Endothelial cell of umbilical vein (primary cell): ENCODE data around the gene RAP1GAP2. TPM values are rescaled to one million over a fixed set of nuclear protein-coding genes. Genes with fewer than 3 reads are reported as not detected.

Experiments used
- BruUV-seq: library from RNA; stranded (reverse); fragments of 400-500 nt; replicated peaks from 2 replicates; lab custom pipeline; 2021; lab: Mats Ljungman, UMichigan
- CTCF ChIA-PET: fragments of 300-600, 350-600 bp; sonication (Branson Sonifier 250); formaldehyde crosslinking; loops from one replicate; lab custom pipeline; 2021; ENCODE audit warnings: antibody characterized with exemption, inconsistent platforms; lab: Charles Lee
- POLR2A ChIA-PET: fragments of 300-600, 350-600 bp; sonication (Branson Sonifier 250); formaldehyde crosslinking; loops from one replicate; lab custom pipeline; 2021; ENCODE audit warnings: antibody characterized with exemption, inconsistent platforms; lab: Charles Lee
- DNase-seq: peaks from one replicate; pipeline ENCODE4 v3.0.0-alpha.2; 2011; ENCODE audit warnings: low read depth, low spot score
- FAIRE-seq: peaks from 2 replicates; lab custom pipeline; 2011; peaks lifted over from hg19 to GRCh38; lab: Jason Lieb, UNC
- H2AFZ ChIP-seq: 2 replicates; pipeline ENCODE4 v1.6.0; 2012; ENCODE audit warnings: low read depth, low read length, control low read depth, inconsistent platforms
- H3K27ac ChIP-seq: 2 replicates; pipeline ENCODE4 v1.5.1; 2011; ENCODE audit warnings: low read depth, mild to moderate bottlenecking, control low read depth, low read length, moderate library complexity; ENCODE audit not compliant: insufficient read depth
- H3K27me3 ChIP-seq, 2 experiments: 2 replicates each; pipeline versions ENCODE4 v1.6.0 to v1.6.1; 2011; ENCODE audit warnings: low read length in 2 of 2, mixed read lengths in 1 of 2; ENCODE audit not compliant: control insufficient read depth in 2 of 2, insufficient read depth in 2 of 2
- H3K36me3 ChIP-seq, 2 experiments: 2 replicates in 1 of 2; 3 replicates in 1 of 2; pipeline ENCODE4 v1.5.1; 2011; ENCODE audit warnings: low read length in 2 of 2, mild to moderate bottlenecking in 1 of 2, moderate library complexity in 1 of 2; ENCODE audit not compliant: control insufficient read depth in 2 of 2, insufficient read depth in 2 of 2; ENCODE audit errors: extremely low read depth in 1 of 2
- H3K4me1 ChIP-seq: 3 replicates; pipeline ENCODE4 v1.5.1; 2011; ENCODE audit warnings: mild to moderate bottlenecking, low read length; ENCODE audit not compliant: control insufficient read depth, insufficient read depth; ENCODE audit errors: extremely low read depth
- H3K4me2 ChIP-seq: 2 replicates; pipeline ENCODE4 v1.6.1; 2011; ENCODE audit warnings: low read length, control low read depth, mixed read lengths; ENCODE audit not compliant: insufficient read depth
- H3K4me3 ChIP-seq, 3 experiments: fragments of 200-600 bp in 1 of 3; sonication (generic), shearing (Covaris generic) in 1 of 3; replicated peaks in 1 of 3; 2 replicates each; pipeline ENCODE4 v1.5.1; 2011 to 2016; ENCODE audit warnings: control low read depth in 3 of 3, low read length in 3 of 3, mild to moderate bottlenecking in 2 of 3, inconsistent platforms in 1 of 3, low read depth in 1 of 3, moderate library complexity in 1 of 3; ENCODE audit not compliant: insufficient read depth in 1 of 3
- H3K79me2 ChIP-seq: 2 replicates; pipeline ENCODE4 v1.6.0; 2012; ENCODE audit warnings: low read length, inconsistent platforms; ENCODE audit not compliant: control insufficient read depth, insufficient read depth
- H3K9ac ChIP-seq: replicated peaks from 2 replicates; pipeline ENCODE3; 2011; ENCODE audit warnings: low read length, control low read depth; ENCODE audit not compliant: insufficient read depth; ENCODE audit errors: extremely low read depth
- H3K9me1 ChIP-seq: replicated peaks from 3 replicates; pipeline ENCODE4 v1.6.0; 2011; ENCODE audit warnings: mild to moderate bottlenecking, low read length; ENCODE audit not compliant: control insufficient read depth, insufficient read depth; ENCODE audit errors: extremely low read depth
- H3K9me3 ChIP-seq: replicated peaks from 2 replicates; pipeline ENCODE4 v1.5.1; 2012; ENCODE audit warnings: low read length, inconsistent platforms; ENCODE audit not compliant: control insufficient read depth, insufficient read depth
- H4K20me1 ChIP-seq: replicated peaks from 2 replicates; pipeline ENCODE3; 2011; ENCODE audit warnings: mild to moderate bottlenecking, low read length; ENCODE audit not compliant: control insufficient read depth, insufficient read depth; ENCODE audit errors: extremely low read depth
- FOS ChIP-seq: IDR thresholded peaks from 2 replicates; pipeline ENCODE4 v1.6.1; 2011; ENCODE audit warnings: mild to moderate bottlenecking, low read length, moderate library complexity, borderline replicate concordance; ENCODE audit not compliant: insufficient read depth
- GATA2 ChIP-seq: IDR thresholded peaks from 2 replicates; pipeline ENCODE4 v1.7.0; 2011; ENCODE audit warnings: low read depth, mild to moderate bottlenecking, moderate library complexity, mixed read lengths, low read length; ENCODE audit not compliant: insufficient read length, insufficient read depth
- JUN ChIP-seq: IDR thresholded peaks from 2 replicates; pipeline ENCODE4 v1.6.1; 2011; ENCODE audit warnings: borderline replicate concordance, low read depth; ENCODE audit not compliant: insufficient read length, insufficient read depth
- MYC ChIP-seq: IDR thresholded peaks from one replicate; pipeline ENCODE4 v1.6.1; 2011; ENCODE audit warnings: mild to moderate bottlenecking, low read depth, low read length
- POLR2AphosphoS5 ChIP-seq: IDR thresholded peaks from 2 replicates; pipeline ENCODE4 v1.6.1; 2012; ENCODE audit warnings: low read depth, mild to moderate bottlenecking, control low read depth, low read length, moderate library complexity; ENCODE audit not compliant: insufficient read depth
- dilution Hi-C: fragments of 300-500 bp; cut with MboI; formaldehyde crosslinking; loops from one replicate; pipeline ENCODE4 v1.15.0; 2019; ENCODE audit warnings: low sequenced_read_pairs; ENCODE audit not compliant: extremely low pct_ligation_motif_present
- intact Hi-C: fragments of 100-400 bp; cut with micrococcal nuclease; formaldehyde crosslinking; loops from one replicate; pipeline ENCODE4 v1.10.0; 2022
- polyA plus RNA-seq, 4 experiments: library from polyadenylated mRNA; depleted of rRNA in 3 of 4; stranded (reverse) in 3 of 4; unstranded in 1 of 4; fragments of >200 nt; gene quantifications; 2 replicates each; pipeline versions ENCODE4 v1.2.1 to v1.2.3, GENCODE V29; 2011 to 2012; ENCODE audit warnings: missing spikeins in 1 of 4
- total RNA-seq: library from RNA; stranded (reverse); gene quantifications from 2 replicates; pipeline ENCODE4 v1.2.3, GENCODE V29; 2021
- TF ChIP-seq, protein P1 (sequence below), 2 donors: IDR thresholded peaks; 1 replicate in 1 of 2; 2 replicates in 1 of 2; pipeline ENCODE4 v1.5.1; 2011; ENCODE audit warnings: low read length in 2 of 2, mild to moderate bottlenecking in 2 of 2, moderate library complexity in 2 of 2, control low read depth in 1 of 2, inconsistent platforms in 1 of 2, low read depth in 1 of 2; ENCODE audit not compliant: insufficient read depth in 1 of 2; ENCODE audit errors: extremely low read depth in 1 of 2
- TF ChIP-seq, protein P2 (sequence below): IDR thresholded peaks from 2 replicates; pipeline ENCODE4 v1.6.1; 2011; ENCODE audit not compliant: insufficient read depth, insufficient read length

Gene RAP1GAP2
- total and polyA plus RNA-seq, 2 donors (not counting 3 experiments of a cell fraction or from before 2014, with no cell fraction given): 1.4 to 3.6 TPM

DNA sequence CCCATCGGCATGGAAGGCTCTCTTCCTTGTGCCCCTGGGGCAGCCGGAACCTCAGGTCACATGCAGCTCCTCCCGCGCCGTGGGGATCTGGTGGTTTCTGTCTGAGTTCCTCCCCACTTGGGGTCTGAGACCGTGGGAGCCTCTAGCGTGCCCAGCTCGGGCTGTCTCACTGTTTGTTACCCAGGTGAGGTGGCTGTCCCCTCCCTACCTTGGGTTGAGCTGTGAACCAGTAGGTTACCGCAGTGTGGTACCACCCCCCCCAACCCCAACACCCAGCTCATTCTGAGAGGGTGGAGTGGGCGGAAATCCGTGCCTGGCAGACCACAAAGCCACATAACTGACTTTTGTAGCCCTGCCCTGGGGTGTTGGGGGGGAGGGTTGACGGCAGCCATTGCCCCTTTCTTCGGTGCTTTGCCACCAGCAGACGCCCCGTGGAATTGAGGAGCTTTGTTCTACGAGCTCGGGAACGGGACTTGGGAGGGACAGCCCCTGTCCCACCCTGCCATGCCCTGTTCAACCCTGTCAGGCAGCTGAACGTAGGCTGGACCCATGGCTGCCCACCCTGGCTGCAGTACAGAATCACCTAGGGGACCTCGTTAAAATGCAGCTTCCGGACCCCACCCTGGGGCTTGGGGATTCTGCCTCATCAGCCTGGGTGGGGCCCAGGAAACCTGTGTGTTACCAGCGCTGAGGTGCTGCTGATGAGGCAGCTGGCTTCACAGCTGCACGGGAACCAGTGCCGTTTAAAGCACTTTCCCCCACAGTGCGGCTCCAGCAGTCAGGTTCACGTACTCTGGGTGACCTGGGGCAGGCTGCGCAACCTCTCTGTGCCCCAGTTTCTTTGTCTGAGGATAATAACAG, 18.5 kb downstream of the RAP1GAP2 start:
- Histone ChIP-seq H3K4me1 (peaks cover 7% of the 10 kb centered on the region), H3K9ac (no peak overlapping the region), H3K9me1 (no peaks in the 10 kb centered on the region), H3K4me2 (no peak overlapping the region), H2AFZ (no peak overlapping the region), H3K9me3 (no peaks in the 10 kb centered on the region), H3K36me3 (no peaks in the 10 kb centered on the region), H3K27me3 (no peaks in the 10 kb centered on the region), H3K4me3 (no peak overlapping the region), H4K20me1 (no peaks in the 10 kb centered on the region), H3K27ac (no peak overlapping the region), H3K79me2 (no peaks in the 10 kb centered on the region)
- TF ChIP-seq FOS: no peak
- TF ChIP-seq, protein P1, sequence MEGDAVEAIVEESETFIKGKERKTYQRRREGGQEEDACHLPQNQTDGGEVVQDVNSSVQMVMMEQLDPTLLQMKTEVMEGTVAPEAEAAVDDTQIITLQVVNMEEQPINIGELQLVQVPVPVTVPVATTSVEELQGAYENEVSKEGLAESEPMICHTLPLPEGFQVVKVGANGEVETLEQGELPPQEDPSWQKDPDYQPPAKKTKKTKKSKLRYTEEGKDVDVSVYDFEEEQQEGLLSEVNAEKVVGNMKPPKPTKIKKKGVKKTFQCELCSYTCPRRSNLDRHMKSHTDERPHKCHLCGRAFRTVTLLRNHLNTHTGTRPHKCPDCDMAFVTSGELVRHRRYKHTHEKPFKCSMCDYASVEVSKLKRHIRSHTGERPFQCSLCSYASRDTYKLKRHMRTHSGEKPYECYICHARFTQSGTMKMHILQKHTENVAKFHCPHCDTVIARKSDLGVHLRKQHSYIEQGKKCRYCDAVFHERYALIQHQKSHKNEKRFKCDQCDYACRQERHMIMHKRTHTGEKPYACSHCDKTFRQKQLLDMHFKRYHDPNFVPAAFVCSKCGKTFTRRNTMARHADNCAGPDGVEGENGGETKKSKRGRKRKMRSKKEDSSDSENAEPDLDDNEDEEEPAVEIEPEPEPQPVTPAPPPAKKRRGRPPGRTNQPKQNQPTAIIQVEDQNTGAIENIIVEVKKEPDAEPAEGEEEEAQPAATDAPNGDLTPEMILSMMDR (IDR thresholded peaks at IDR 0.05; ENCODE audit: extremely low read depth in 1 of 2, insufficient read depth in 1 of 2, low read depth in 1 of 2, low read length in 2 of 2): no peak
- TF ChIP-seq, protein P2, sequence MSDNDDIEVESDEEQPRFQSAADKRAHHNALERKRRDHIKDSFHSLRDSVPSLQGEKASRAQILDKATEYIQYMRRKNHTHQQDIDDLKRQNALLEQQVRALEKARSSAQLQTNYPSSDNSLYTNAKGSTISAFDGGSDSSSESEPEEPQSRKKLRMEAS: no peak
- TF ChIP-seq MYC: no peak
- no peak for TF ChIP-seq GATA2
- no peak for TF ChIP-seq POLR2AphosphoS5
- TF ChIP-seq JUN: no peak
- CTCF ChIA-PET: interaction anchor here (1.2 to 1.4 kb wide), 3 partner anchors 9 to 30 kb away, joined by 3 to 4 read pairs (median 3); no protein-coding TSS in a partner anchor
- intact Hi-C loops (no loop called here), dilution Hi-C loops (no loop called here)
- POLR2A ChIA-PET: no interaction called here
- no TSS peak for BruUV-seq
- FAIRE-seq: no peak
- DNase-seq: no peak
